Activated CD4-positive, alpha-beta T cell treated with anti-CD3 and anti-CD28 coated beads, Interleukin-10, Interleukin-2, amounts not matched to agents 100 ng/mL and 50 ng/mL, durations not matched to agents 16 hours and 8 hours (primary cell): ENCODE measurements around the gene SULT2A1.
A peak's percentile ranks its signal among the peaks of the same experiment; 100 is the strongest.
"Not testable (repeated sequence)": the region's sequence is repeated elsewhere in the genome, so short reads cannot be mapped to it uniquely, and the experiment has no call there.

Source experiments
- DNase-seq: peaks from one replicate; pipeline ENCODE4 v3.0.0-alpha.2; 2020

SULT2A1 gene

DNA sequence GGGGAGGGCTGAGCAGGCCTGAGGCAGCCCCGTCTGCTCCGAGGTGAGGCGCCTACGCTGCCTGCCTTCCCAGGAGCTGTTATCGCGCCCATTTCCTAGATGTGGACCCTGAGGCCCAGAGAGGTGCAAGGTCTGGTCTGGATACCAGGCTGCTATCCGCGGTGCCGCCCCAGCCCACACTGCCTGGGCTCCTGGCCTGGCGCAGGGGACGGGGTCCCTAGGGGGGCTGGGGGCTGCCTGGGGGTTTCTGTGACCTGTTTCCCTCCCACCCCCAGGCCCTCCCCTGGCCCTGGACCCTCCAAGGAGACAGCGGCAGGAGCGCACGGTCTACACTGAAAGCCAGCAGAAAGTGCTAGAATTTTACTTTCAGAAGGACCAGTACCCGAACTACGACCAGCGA lies 26.3 kb downstream of the SULT2A1 start:
- not testable (repeated sequence) for DNase-seq

- DNase-seq = not testable (repeated sequence)
These were observed 27.3 kb downstream of the SULT2A1 start, which contains the start of gene TPRX2 for GRCh38 chr19:47858646-47859285. Gene TPRX2, plus strand, starts transcription at chr19:47859235. Its CDS starts 12 bp downstream, at chr19:47859247.

DNA sequence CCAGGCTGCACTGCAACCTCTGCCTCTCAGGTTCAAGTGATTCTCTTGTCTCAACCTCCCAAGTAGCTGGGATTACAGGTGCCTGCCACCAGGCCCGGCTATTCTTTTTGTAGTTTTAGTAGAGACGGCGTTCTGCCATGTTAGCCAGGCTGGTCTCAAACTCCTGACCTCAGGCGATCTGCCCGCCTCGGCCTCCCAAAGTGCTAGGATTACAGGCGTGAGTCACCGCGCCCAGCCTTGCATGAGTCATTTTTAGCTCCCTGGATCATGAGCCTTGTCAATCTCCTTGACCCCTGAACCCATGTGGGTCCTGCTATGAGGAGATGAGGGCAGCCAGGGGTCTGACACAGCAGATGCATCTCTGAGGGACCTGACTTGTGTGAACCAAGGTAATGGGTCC lies 27.9 kb downstream of the SULT2A1 start:
- DNase-seq = not testable (repeated sequence)

DNA sequence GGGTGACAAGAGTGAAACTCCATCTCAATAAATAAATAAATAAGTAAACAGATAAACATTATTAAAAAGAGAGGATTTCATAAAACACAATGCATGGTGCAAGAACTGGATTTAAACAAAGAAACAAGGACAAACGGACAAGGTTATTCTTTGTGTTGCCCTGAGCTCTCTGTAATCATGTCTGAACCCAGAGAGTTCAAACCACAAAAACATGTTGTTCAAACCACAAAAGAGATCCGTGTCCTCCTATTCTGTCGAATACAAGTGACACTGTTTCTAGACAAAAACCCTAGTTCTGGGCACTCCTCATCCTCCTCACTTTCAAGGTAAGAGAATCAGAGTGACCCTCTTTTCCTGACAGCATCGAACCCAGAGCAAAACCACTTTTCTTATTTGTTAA lies 31.7 kb downstream of the SULT2A1 start:
- no peak for DNase-seq

DNA sequence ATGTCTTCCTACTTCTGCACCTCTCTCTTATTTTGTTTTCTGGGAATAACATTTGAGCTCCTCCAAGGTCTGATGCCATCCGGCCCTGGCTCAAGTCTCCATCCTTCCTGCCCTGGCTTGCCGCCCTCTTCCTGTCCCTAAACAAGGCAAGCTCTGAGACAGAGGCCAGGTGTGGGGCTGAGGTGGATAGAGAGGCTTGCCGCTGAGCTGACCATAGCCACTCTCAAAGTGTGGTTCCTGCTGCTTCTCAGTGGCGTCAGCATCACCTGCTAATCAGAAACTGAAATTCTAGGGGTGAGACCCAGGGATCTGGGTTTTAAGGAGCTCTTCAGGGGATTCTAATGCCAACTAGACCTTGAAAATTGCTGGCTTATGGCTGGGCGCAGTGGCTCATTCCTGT lies 33.1 kb downstream of the SULT2A1 start:
- no peak for DNase-seq

GRCh38 chr19:47848823-47849473 lies 37.2 kb downstream of the SULT2A1 start:
- peak; percentile 30 for DNase-seq

DNA sequence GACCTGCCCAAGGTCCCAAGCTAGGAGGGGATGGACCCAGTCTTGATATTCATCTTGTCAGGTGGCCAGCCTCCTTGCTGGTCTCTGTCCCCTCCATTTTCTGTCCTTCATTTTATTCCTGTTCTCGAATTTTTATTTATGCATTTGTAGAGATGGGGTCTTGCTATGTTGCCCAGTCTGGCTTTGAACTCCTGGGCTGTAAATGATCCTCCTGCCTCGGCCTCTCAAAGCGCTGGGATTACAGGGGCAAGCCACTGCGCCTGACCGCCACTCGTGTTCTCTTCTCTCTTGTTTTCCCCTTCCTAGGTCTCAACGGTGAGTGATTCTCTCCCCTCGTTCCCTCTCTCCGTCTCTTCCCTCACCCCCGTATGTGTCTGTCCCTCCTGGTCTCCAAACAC lies 37.7 kb downstream of the SULT2A1 start:
- no peak for DNase-seq

- no peak for DNase-seq
These were observed 43.2 kb downstream of the SULT2A1 start for GRCh38 chr19:47842941-47843340.

DNA sequence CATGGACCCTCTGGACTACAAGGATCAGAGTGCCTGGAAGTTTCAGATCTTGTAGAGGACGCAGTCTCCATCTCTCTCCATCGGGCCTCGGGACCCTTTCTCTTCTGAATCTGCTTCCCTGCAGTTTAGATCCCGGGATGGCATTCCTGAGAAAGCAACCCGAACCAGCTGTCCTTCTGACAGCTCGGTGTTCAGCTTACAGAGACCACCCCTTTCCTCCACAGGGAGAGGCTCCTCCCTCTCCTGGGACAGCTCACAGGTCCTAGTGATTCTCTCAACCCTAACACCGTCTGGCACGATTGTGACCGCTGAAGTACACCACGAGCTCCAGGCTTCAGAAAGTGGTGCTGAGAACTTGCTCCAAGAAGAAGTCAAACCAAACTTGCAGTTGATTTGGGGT lies 46.2 kb downstream of the SULT2A1 start:
- DNase-seq = no peak

DNA sequence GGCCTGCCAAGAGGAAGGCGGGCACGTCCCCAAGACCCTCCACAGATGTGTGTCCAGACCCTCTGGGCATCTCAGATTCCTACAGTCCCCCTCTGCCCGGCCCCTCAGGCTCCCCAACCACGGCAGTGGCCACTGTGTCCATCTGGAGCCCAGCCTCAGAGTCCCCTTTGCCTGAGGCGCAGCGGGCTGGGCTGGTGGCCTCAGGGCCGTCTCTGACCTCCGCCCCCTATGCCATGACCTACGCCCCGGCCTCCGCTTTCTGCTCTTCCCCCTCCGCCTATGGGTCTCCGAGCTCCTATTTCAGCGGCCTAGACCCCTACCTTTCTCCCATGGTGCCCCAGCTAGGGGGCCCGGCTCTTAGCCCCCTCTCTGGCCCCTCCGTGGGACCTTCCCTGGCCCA lies 46.7 kb downstream of the SULT2A1 start:
- no peak for DNase-seq

DNA sequence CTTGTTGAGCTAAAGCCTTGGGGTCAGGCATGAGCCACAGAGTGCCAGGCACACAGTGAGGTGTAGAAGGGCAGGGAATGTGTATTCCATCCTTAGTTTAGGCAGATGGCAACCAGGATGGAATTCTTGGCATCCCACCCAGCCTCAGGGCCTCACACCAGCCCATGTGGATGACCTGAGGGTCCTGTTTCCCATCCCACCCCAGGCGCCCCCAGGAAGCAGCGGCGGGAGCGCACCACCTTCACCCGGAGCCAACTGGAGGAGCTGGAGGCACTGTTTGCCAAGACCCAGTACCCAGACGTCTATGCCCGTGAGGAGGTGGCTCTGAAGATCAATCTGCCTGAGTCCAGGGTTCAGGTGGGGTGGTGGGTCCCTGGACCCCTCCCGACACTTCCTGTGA lies 50.1 kb downstream of the SULT2A1 start:
- no peak for DNase-seq

- no peak for DNase-seq
These were observed 53.4 kb downstream of the SULT2A1 start for GRCh38 chr19:47832723-47833122.

DNA sequence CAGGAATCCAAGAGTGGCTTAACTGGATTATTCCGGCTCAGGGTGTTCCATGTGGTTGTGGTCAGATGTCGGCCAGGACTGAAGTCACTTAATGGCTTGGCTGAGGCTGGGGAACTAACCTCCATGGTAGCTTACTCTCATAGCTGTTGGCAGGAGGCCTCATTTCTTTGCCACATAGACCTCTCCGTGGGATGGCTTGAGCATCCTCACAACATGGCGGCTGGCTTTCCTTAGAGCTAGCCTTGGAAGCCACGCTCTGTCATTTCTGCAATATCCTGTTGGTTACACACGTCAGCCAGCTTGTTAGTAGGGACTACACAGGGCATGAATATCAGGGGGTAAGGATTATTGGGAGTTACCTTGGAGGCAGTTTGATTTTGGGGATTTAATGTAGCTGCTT lies 59.3 kb downstream of the SULT2A1 start:
- DNase-seq = no peak

DNA sequence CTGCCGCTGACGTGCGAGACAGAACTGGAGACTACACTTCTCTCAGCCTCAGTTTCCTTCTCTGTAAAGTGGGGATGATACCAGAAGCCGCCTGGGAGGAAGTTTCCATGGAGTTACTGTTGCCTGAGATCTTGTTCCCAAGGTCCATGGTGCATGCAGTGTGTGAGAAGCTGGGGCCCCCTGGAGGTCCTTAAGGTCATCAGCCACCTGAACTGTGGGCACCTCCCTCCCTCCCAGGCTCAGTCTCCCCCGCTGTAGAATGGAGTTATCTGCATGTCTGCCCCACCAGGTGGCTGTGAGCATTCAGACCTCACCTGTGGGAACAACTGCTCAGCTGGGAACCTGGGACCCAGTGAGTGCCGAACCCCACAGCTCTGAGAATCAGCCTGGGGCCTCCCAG lies 61.7 kb downstream of the SULT2A1 start:
- DNase-seq = no peak

DNA sequence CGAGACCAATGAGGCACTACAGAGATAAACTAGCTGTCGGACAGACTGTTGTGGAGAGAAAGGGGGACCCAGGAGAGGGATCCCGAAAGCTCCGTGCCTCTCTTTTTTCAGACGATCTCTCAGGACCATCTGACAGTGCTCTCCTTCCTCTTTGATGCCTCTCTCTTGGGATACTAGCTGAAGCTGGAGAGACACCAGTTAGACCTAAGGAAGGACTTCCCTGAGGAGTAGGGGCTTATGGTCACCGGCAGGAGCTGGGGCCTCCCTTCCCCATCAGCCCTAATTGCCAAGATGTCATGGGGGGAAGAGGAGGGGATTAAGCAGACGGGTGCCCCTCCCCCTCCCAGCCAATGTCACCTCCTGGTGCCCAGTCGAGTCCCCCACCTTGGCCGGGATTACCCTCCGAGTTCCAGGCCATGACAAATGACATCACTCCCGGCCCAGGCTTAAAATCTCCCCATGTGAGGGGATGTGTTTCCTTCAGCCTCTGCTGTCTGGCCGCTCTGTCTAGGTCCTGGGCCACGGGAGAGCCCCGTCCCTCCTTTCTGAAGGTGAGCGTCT lies 64.6 kb downstream of the SULT2A1 start, which contains the start of gene CRX:
Gene CRX, plus strand, starts transcription at position 478 of the 561 bp plus-strand sequence. CDS start 12,507 bp downstream, outside the sequence.
- DNase-seq = no peak
